K562 (cell line): Measurements from ENCODE around the gene RBP7. TPM values are rescaled to one million over a fixed set of nuclear protein-coding genes. Genes with fewer than 3 reads are reported as not detected.

Experiments used
- ATAC-seq: fragments of 200-7000 bp; cut with Tn5 transposase; 3 replicates; pipeline ENCODE4 v1.9.1; 2020; ENCODE audit warnings: moderate library complexity
- BruUV-seq: library from RNA; stranded (reverse); fragments of 400-500 nt; replicated peaks from 2 replicates; lab custom pipeline; 2021; lab: Mats Ljungman, UMichigan
- CTCF ChIA-PET: fragments of 300-600 bp; formaldehyde crosslinking; extraction: SDS; loops from one replicate; lab custom pipeline; 2021; ENCODE audit warnings: low intra/inter-chr PET ratio; lab: Yijun Ruan, JAX
- POLR2A ChIA-PET: fragments of 300-600, 350-650 bp; sonication (Branson Sonifier 250); formaldehyde crosslinking; extraction: SDS; loops from one replicate; lab custom pipeline; 2021; ENCODE audit warnings: antibody characterized with exemption, inconsistent platforms; lab: Yijun Ruan, JAX
- DNase-seq, 4 experiments: peaks; one replicate each; pipeline versions ENCODE4 v3.0.0 to v3.0.0-alpha.2; 2011 to 2018; ENCODE audit warnings: low spot score in 3 of 4, mixed read lengths in 3 of 4; ENCODE audit errors: extremely low read depth in 1 of 4
- FAIRE-seq: peaks from 2 replicates; lab custom pipeline; 2011; peaks lifted over from hg19 to GRCh38; lab: Jason Lieb, UNC
- H2AFZ ChIP-seq: 2 replicates; pipeline ENCODE4 v1.6.0; 2011; ENCODE audit warnings: low read depth, low read length, control low read depth, inconsistent platforms
- H3K27ac ChIP-seq: fragments of 200-600 bp; 3 replicates; pipeline ENCODE4 v1.8.0; 2011; ENCODE audit warnings: low read depth, mild to moderate bottlenecking, control low read depth, inconsistent platforms, low read length, moderate library complexity, mixed read lengths; ENCODE audit errors: extremely low read depth
- H3K27me3 ChIP-seq, 2 experiments: fragments of 300-600 bp in 1 of 2; 2 replicates in 1 of 2; 3 replicates in 1 of 2; pipeline versions ENCODE4 v1.6.0 to v1.8.0; 2011; ENCODE audit warnings: inconsistent platforms in 2 of 2, low read length in 2 of 2, mild to moderate bottlenecking in 1 of 2, mixed read lengths in 1 of 2, moderate library complexity in 1 of 2; ENCODE audit not compliant: control insufficient read depth in 2 of 2, insufficient read depth in 2 of 2
- H3K36me3 ChIP-seq: fragments of 300-600 bp; 3 replicates; pipeline ENCODE4 v1.8.0; 2011; ENCODE audit warnings: mild to moderate bottlenecking, low read length, inconsistent platforms; ENCODE audit not compliant: control insufficient read depth, insufficient read depth
- H3K4me1 ChIP-seq, 2 experiments: fragments of 200-600 bp in 1 of 2; replicated peaks in 1 of 2; 2 replicates in 1 of 2; 3 replicates in 1 of 2; pipeline versions ENCODE4 v1.5.1 to v1.8.0; 2011; ENCODE audit warnings: inconsistent platforms in 2 of 2, low read length in 2 of 2, mild to moderate bottlenecking in 1 of 2, mixed read lengths in 1 of 2, moderate library complexity in 1 of 2; ENCODE audit not compliant: control insufficient read depth in 2 of 2, insufficient read depth in 2 of 2
- H3K4me2 ChIP-seq: 2 replicates; pipeline ENCODE4 v1.6.1; 2011; ENCODE audit warnings: low read length, control low read depth, inconsistent platforms, mixed read lengths; ENCODE audit not compliant: insufficient read depth
- H3K4me3 ChIP-seq: fragments of 200-600 bp; sonication (generic), shearing (Covaris generic); 2 replicates; pipeline ENCODE4 v1.5.1; 2016; ENCODE audit warnings: control low read depth, inconsistent platforms
- H3K79me2 ChIP-seq: fragments of 200-600 bp; 3 replicates; pipeline ENCODE4 v1.8.0; 2011; ENCODE audit warnings: low read length, inconsistent platforms; ENCODE audit not compliant: control insufficient read depth, insufficient read depth
- H3K9ac ChIP-seq, 2 experiments: 2 replicates each; pipeline versions ENCODE4 v1.6.0 to v1.6.1; 2011; ENCODE audit warnings: low read depth in 2 of 2, low read length in 2 of 2, control low read depth in 1 of 2, inconsistent platforms in 1 of 2, mild to moderate bottlenecking in 1 of 2, mixed read lengths in 1 of 2; ENCODE audit not compliant: insufficient read depth in 1 of 2
- H3K9me1 ChIP-seq: one replicate; pipeline ENCODE4 v1.6.0; 2011; ENCODE audit warnings: inconsistent platforms, mild to moderate bottlenecking, low read length, moderate library complexity; ENCODE audit not compliant: control insufficient read depth, insufficient read depth
- H3K9me3 ChIP-seq: replicated peaks from 2 replicates; pipeline ENCODE4 v1.5.1; 2011; ENCODE audit warnings: low read depth, low read length, inconsistent platforms; ENCODE audit not compliant: control insufficient read depth, insufficient read depth
- H4K20me1 ChIP-seq: replicated peaks from 2 replicates; pipeline ENCODE4 v1.6.1; 2011; ENCODE audit warnings: low read length, inconsistent platforms, mixed read lengths; ENCODE audit not compliant: control insufficient read depth, insufficient read depth
- ADNP ChIP-seq: fragments of 200-800 bp; sonication (Bioruptor generic); IDR thresholded peaks from 2 replicates; pipeline ENCODE4 v1.6.1; 2016; ENCODE audit warnings: missing genetic modification characterization, missing compliant biosample characterization
- BDP1 ChIP-seq: IDR thresholded peaks from 3 replicates; pipeline ENCODE4 v1.6.1; 2011; ENCODE audit not compliant: insufficient read length, insufficient read depth
- CBFB ChIP-seq: sonication (generic); formaldehyde crosslinking; IDR thresholded peaks from 2 replicates; pipeline ENCODE4 v1.4.0; 2020; ENCODE audit warnings: mild to moderate bottlenecking, missing genetic modification reagents
- E2F3 ChIP-seq: fragments of 250-450 bp; sonication (Bioruptor Pico); IDR thresholded peaks from 2 replicates; pipeline ENCODE4 v1.4.0; 2020; ENCODE audit warnings: mild to moderate bottlenecking
- HOMEZ ChIP-seq: fragments of 250-450 bp; sonication (Bioruptor Pico); IDR thresholded peaks from 2 replicates; pipeline ENCODE4 v1.4.0; 2020; ENCODE audit warnings: mild to moderate bottlenecking, moderate library complexity
- ILK ChIP-seq: fragments of 450-650 bp; IDR thresholded peaks from 2 replicates; pipeline ENCODE4 v1.6.1; 2016; ENCODE audit warnings: missing genetic modification characterization, low read depth, mild to moderate bottlenecking, missing compliant biosample characterization, moderate library complexity, borderline replicate concordance
- POLR2G ChIP-seq: fragments of 200-400 bp; formaldehyde crosslinking; IDR thresholded peaks from 2 replicates; pipeline ENCODE4 v1.6.1; 2017; ENCODE audit warnings: low read depth, mild to moderate bottlenecking, antibody characterized with exemption, low read length, moderate library complexity
- ZNF212 ChIP-seq: fragments of 450-650 bp; formaldehyde crosslinking; IDR thresholded peaks from 2 replicates; pipeline ENCODE4 v1.4.0; 2020; ENCODE audit warnings: mild to moderate bottlenecking
- ZNF408 ChIP-seq: fragments of 250-450 bp; sonication (Bioruptor Pico); IDR thresholded peaks from 2 replicates; pipeline ENCODE4 v1.4.0; 2020; ENCODE audit warnings: low read depth, mild to moderate bottlenecking, moderate library complexity
- ZNF778 ChIP-seq: fragments of 450-650 bp; formaldehyde crosslinking; IDR thresholded peaks from 2 replicates; pipeline ENCODE4 v1.4.0; 2020; ENCODE audit warnings: mild to moderate bottlenecking, moderate library complexity
- ZNF785 ChIP-seq: fragments of 250-450 bp; sonication (Bioruptor Pico); IDR thresholded peaks from 2 replicates; pipeline ENCODE4 v1.4.0; 2020; ENCODE audit warnings: mild to moderate bottlenecking
- WGBS: fragments of 100-300 bp; shearing (Covaris generic); methylation state at CpG from one replicate; pipeline ENCODE4 v1.1.6; 2016; ENCODE audit warnings: low coverage, mixed read lengths; ENCODE audit not compliant: insufficient coverage; ENCODE audit errors: missing lambda C conversion rate; 5-methylcytosine and 5-hydroxymethylcytosine counted together
- in situ Hi-C: fragments of 300-500 bp; cut with MboI; formaldehyde crosslinking; loops from 4 replicates; pipeline ENCODE4 v1.15.0; 2018; ENCODE audit warnings: inconsistent platforms, mixed read lengths
- intact Hi-C: fragments of 100-400 bp; cut with micrococcal nuclease; formaldehyde crosslinking; loops from 2 replicates; pipeline ENCODE4 v1.14.2; 2022
- polyA plus RNA-seq, 8 experiments: library from polyadenylated mRNA; depleted of rRNA in 4 of 8; stranded (reverse) in 5 of 8; unstranded in 3 of 8; fragments of >200 nt; fragmentation: Nextera tagmentation in 2 of 8; fragmentation: Illumina TruSeq in 1 of 8; extraction: Ambion mirVana in 2 of 8; extraction: Trizol in 1 of 8; gene quantifications; 2 replicates each; pipeline versions ENCODE4 v1.2.1 to v1.2.3, GENCODE V29; 2011 to 2014; ENCODE audit warnings: inconsistent platforms in 1 of 8, missing spikeins in 1 of 8
- total RNA-seq, 7 experiments: library from RNA; depleted of rRNA in 6 of 7; stranded (reverse); fragments of >200 nt in 6 of 7; fragmentation: Illumina TruSeq in 2 of 7; extraction: Trizol in 2 of 7; gene quantifications; 2 replicates each; pipeline versions ENCODE4 v1.2.1 to v1.2.3, GENCODE V29; 2011 to 2021; ENCODE audit warnings: low replicate concordance in 1 of 7

RBP7 gene
- total and polyA plus RNA-seq, 9 of the 15 experiments (the other 6 are each of a cell fraction or from before 2014, with no cell fraction given) = not detected

- TF ChIP-seq ZNF212 (CRISPR knock-in tag) (no peak), HOMEZ (no peak), ZNF408 (CRISPR knock-in tag) (no peak), ILK (tag) (no peak), CBFB (CRISPR knock-in tag) (no peak), ZNF785 (CRISPR knock-in tag) (no peak), ZNF778 (CRISPR knock-in tag) (no peak)
- TF ChIP-seq, all 486 proteins: peak for 0
Measured at GRCh38 chr1:9992910-9993309, 4.1 kb upstream of the RBP7 start (continued).

- Histone ChIP-seq H3K79me2 (no peaks in the 10 kb centered on the region), H3K9me3 (no peaks in the 10 kb centered on the region), H3K4me2 (no peak overlapping the region), H3K27me3 (peaks cover 10 to 18% of the 10 kb centered on the region in 2 experiments; a peak in 4 of 5 replicates), H3K9me1 (no peaks in the 10 kb centered on the region), H3K4me3 (no peak overlapping the region), H3K4me1 (peaks cover 0 to 12% of the 10 kb centered on the region in 2 experiments; a peak in 1 of 5 replicates), H3K9ac (no peak overlapping the region), H2AFZ (no peak overlapping the region), H3K36me3 (no peaks in the 10 kb centered on the region), H3K27ac (no peak overlapping the region), H4K20me1 (no peaks in the 10 kb centered on the region)
- ATAC-seq (no peak), DNase-seq (no peak), FAIRE-seq (no peak)
- CTCF ChIA-PET = no interaction called here
- POLR2A ChIA-PET = interaction anchor here (1.4 kb wide), 2 partner anchors 10 to 12 kb away, joined by 3 to 5 read pairs; no protein-coding TSS in a partner anchor
- intact Hi-C loops (no loop called here), in situ Hi-C loops (no loop called here)
- TF ChIP-seq E2F3 = no peak
- TF ChIP-seq ADNP (tag) = no peak
- no peak for TF ChIP-seq POLR2G
- TF ChIP-seq BDP1 = no peak
- WGBS = 20% methylated on average over 7 of the region's 7 CpGs
- no TSS peak for BruUV-seq
Measured at GRCh38 chr1:9993561-9994075, 3.4 kb upstream of the RBP7 start.
